GM23338 (cell line): ENCODE data around the gene ZNF561. TPM values are rescaled to one million over a fixed set of nuclear protein-coding genes. Genes with fewer than 3 reads are reported as not detected.

Experiments
- ATAC-seq: fragments of 200-7000 bp; cut with Tn5 transposase; 3 replicates; pipeline ENCODE4 v1.9.1; 2020
- DNase-seq: peaks from one replicate; pipeline ENCODE4 v3.0.0-alpha.2; 2015; ENCODE audit warnings: low spot score
- H2AFZ ChIP-seq: fragments of 200-600 bp; sonication (generic); 2 replicates; pipeline ENCODE4 v1.8.0; 2016; ENCODE audit warnings: antibody characterized with exemption, mild to moderate bottlenecking, moderate library complexity
- H3F3A ChIP-seq: fragments of 200-600 bp; sonication (generic); replicated peaks from 2 replicates; pipeline ENCODE4 v1.8.0; 2017; ENCODE audit warnings: antibody characterized with exemption, mixed run types, low read depth
- H3K27ac ChIP-seq: fragments of 200-600 bp; sonication (generic); 2 replicates; pipeline ENCODE4 v1.6.1; 2016; ENCODE audit warnings: low read depth
- H3K27me3 ChIP-seq: fragments of 200-600 bp; sonication (generic); 2 replicates; pipeline ENCODE4 v1.8.0; 2016; ENCODE audit warnings: mild to moderate bottlenecking, mixed run types, moderate library complexity; ENCODE audit not compliant: insufficient read depth
- H3K36me3 ChIP-seq: fragments of 200-600 bp; sonication (generic); 2 replicates; pipeline ENCODE4 v1.8.0; 2016; ENCODE audit warnings: mild to moderate bottlenecking; ENCODE audit not compliant: insufficient read depth
- H3K4me1 ChIP-seq: fragments of 200-600 bp; sonication (generic); 2 replicates; pipeline ENCODE4 v1.8.0; 2016; ENCODE audit warnings: mild to moderate bottlenecking, moderate library complexity; ENCODE audit not compliant: insufficient read depth
- H3K4me2 ChIP-seq: fragments of 200-600 bp; sonication (generic); 2 replicates; pipeline ENCODE4 v1.7.1; 2017; ENCODE audit warnings: mixed run types
- H3K4me3 ChIP-seq: fragments of 200-600 bp; sonication (generic); 2 replicates; pipeline ENCODE4 v1.6.1; 2016; ENCODE audit warnings: mixed run types
- H3K79me2 ChIP-seq: fragments of 200-600 bp; sonication (generic); replicated peaks from 2 replicates; pipeline ENCODE4 v1.8.0; 2017; ENCODE audit warnings: mild to moderate bottlenecking; ENCODE audit not compliant: insufficient read depth
- H3K9me2 ChIP-seq: fragments of 200-600 bp; sonication (generic); 2 replicates; pipeline ENCODE4 v1.8.0; 2017; ENCODE audit not compliant: insufficient read depth
- H4K20me1 ChIP-seq: fragments of 200-600 bp; sonication (generic); replicated peaks from 2 replicates; pipeline ENCODE4 v1.8.0; 2017; ENCODE audit warnings: mild to moderate bottlenecking; ENCODE audit not compliant: insufficient read depth
- H3K27ac Mint-ChIP-seq: 2 replicates; pipeline ENCODE4 v1.8.0; 2020; ENCODE audit warnings: inconsistent platforms, mild to moderate bottlenecking, moderate library complexity, mixed read lengths
- H3K27me3 Mint-ChIP-seq: 3 replicates; pipeline ENCODE4 v1.8.0; 2022; ENCODE audit warnings: low read depth, mild to moderate bottlenecking, moderate library complexity, mixed read lengths, inconsistent platforms; ENCODE audit not compliant: insufficient read depth, poor library complexity
- H3K36me3 Mint-ChIP-seq: 3 replicates; pipeline ENCODE4 v1.8.0; 2021; ENCODE audit warnings: low read depth, mild to moderate bottlenecking, inconsistent platforms, moderate library complexity, mixed read lengths
- H3K4me1 Mint-ChIP-seq: 3 replicates; pipeline ENCODE4 v1.8.0; 2020; ENCODE audit warnings: mild to moderate bottlenecking, inconsistent platforms, mixed read lengths
- H3K4me3 Mint-ChIP-seq: 3 replicates; pipeline ENCODE4 v1.8.0; 2021; ENCODE audit warnings: moderate library complexity, mild to moderate bottlenecking, inconsistent platforms, mixed read lengths
- H3K9me3 Mint-ChIP-seq: 3 replicates; pipeline ENCODE4 v1.8.0; 2020; ENCODE audit warnings: moderate library complexity, mild to moderate bottlenecking, inconsistent platforms, mixed read lengths
- CREB1 ChIP-seq: fragments of 250-450 bp; sonication (Bioruptor Pico); IDR thresholded peaks from 2 replicates; pipeline ENCODE4 v1.5.0; 2020; ENCODE audit warnings: low read depth, mild to moderate bottlenecking, moderate library complexity
- ETS1 ChIP-seq: IDR thresholded peaks from 2 replicates; pipeline ENCODE4 v1.6.1; 2016; ENCODE audit warnings: antibody characterized with exemption
- EZH2 ChIP-seq: fragments of 200-600 bp; sonication (generic); IDR thresholded peaks from one replicate; pipeline ENCODE4 v1.8.0; 2017; ENCODE audit warnings: antibody characterized with exemption, mild to moderate bottlenecking, low read depth; ENCODE audit not compliant: unreplicated experiment
- EZH2phosphoT487 ChIP-seq: fragments of 200-600 bp; sonication (generic); IDR thresholded peaks from one replicate; pipeline ENCODE4 v1.8.1; 2018; ENCODE audit warnings: antibody characterized with exemption; ENCODE audit not compliant: unreplicated experiment
- JUNB ChIP-seq: IDR thresholded peaks from one replicate; pipeline ENCODE4 v1.6.1; 2016; ENCODE audit warnings: antibody characterized with exemption; ENCODE audit not compliant: unreplicated experiment
- NANOG ChIP-seq: IDR thresholded peaks from 2 replicates; pipeline ENCODE4 v1.6.1; 2016; ENCODE audit warnings: antibody characterized with exemption, borderline replicate concordance
- POLR2AphosphoS5 ChIP-seq: IDR thresholded peaks from 2 replicates; pipeline ENCODE4 v1.6.1; 2016; ENCODE audit warnings: antibody characterized with exemption, low read depth
- REST ChIP-seq: IDR thresholded peaks from one replicate; pipeline ENCODE4 v1.6.1; 2018; ENCODE audit warnings: antibody characterized with exemption; ENCODE audit not compliant: unreplicated experiment
- ZNF114 ChIP-seq: fragments of 250-450 bp; sonication (Bioruptor Pico); IDR thresholded peaks from 2 replicates; pipeline ENCODE4 v1.5.0; 2020; ENCODE audit warnings: mild to moderate bottlenecking, moderate library complexity
- ZNF331 ChIP-seq: fragments of 250-450 bp; sonication (Bioruptor Pico); IDR thresholded peaks from 2 replicates; pipeline ENCODE4 v1.5.0; 2020; ENCODE audit warnings: low read depth, mild to moderate bottlenecking, moderate library complexity
- ZNF462 ChIP-seq: fragments of 250-450 bp; sonication (Bioruptor Pico); IDR thresholded peaks from 2 replicates; pipeline ENCODE4 v1.5.0; 2020; ENCODE audit warnings: mild to moderate bottlenecking, moderate library complexity
- polyA plus RNA-seq: library from polyadenylated mRNA; unstranded; fragments of >200 nt; fragmentation: Nextera tagmentation; extraction: Ambion mirVana; gene quantifications from 2 replicates; pipeline ENCODE4 v1.2.1, GENCODE V29; 2016
- total RNA-seq: library from RNA; depleted of rRNA; stranded (reverse); fragments of >200 nt; shearing (Covaris generic); gene quantifications from 2 replicates; pipeline ENCODE4 v1.2.3, GENCODE V29; 2014

The ZNF561 gene
- total and polyA plus RNA-seq, 2 experiments from 2014 or later: 22.7 to 71.1 TPM

- TF ChIP-seq ZNF462 (no peak), EZH2 (no peak), JUNB (no peak), ZNF114 (CRISPR knock-in tag) (no peak), EZH2phosphoT487 (no peak)
Measured at GRCh38 chr19:9622531-9622930, 1.5 kb upstream of the ZNF561 start (continued).

- H3K4me2 ChIP-seq: peak overlapping the region; percentile 99
- H3F3A ChIP-seq: no peaks in the 10 kb centered on the region
- Mint-ChIP-seq H3K4me3 (peak overlapping the region; percentile 100), H3K27ac (peak overlapping the region; percentile 100), H3K4me1 (peaks cover 11% of the 10 kb centered on the region), H3K27me3 (peaks cover 16% of the 10 kb centered on the region), H3K9me3 (peaks cover 10% of the 10 kb centered on the region; the same call in 2 of the 3 replicates), H3K36me3 (peaks cover 56% of the 10 kb centered on the region)
- peak overlapping the region; percentile 83; the same call in 1 of the 2 replicates for H2AFZ ChIP-seq
- DNase-seq (no peak), ATAC-seq (no peak)
- H3K27ac ChIP-seq: peak overlapping the region; percentile 99
- peaks cover 33% of the 10 kb centered on the region for H3K79me2 ChIP-seq
- H4K20me1 ChIP-seq: no peaks in the 10 kb centered on the region; the same call in 1 of the 2 replicates
- no peaks in the 10 kb centered on the region for H3K27me3 ChIP-seq
- H3K9me2 ChIP-seq: no peaks in the 10 kb centered on the region
- peaks cover 16% of the 10 kb centered on the region for H3K4me1 ChIP-seq
- peak overlapping the region; percentile 100 for H3K4me3 ChIP-seq
- H3K36me3 ChIP-seq: peaks cover 36% of the 10 kb centered on the region
- TF ChIP-seq EZH2 (no peak), ZNF114 (CRISPR knock-in tag) (no peak), NANOG (no peak), EZH2phosphoT487 (no peak), REST (no peak), JUNB (no peak), ETS1 (no peak), CREB1 (CRISPR knock-in tag) (no peak), ZNF331 (CRISPR knock-in tag) (no peak), POLR2AphosphoS5 (no peak)
Measured at GRCh38 chr19:9620842-9621155, 233 bp downstream of the ZNF561 start.
